AG10803 (cell line): ENCODE measurements around the gene CHAF1A.

Experiments used
- DNase-seq: peaks from one replicate; pipeline ENCODE4 v3.0.0; 2010; ENCODE audit warnings: low read depth
- H3K4me3 ChIP-seq: 2 replicates; pipeline ENCODE4 v1.5.1; 2011; ENCODE audit warnings: mild to moderate bottlenecking, low read length, control low read depth
- CTCF ChIP-seq: conservative IDR thresholded peaks from 2 replicates; pipeline ENCODE4 v1.5.1; 2011; ENCODE audit warnings: mild to moderate bottlenecking, low read length, control low read depth, inconsistent platforms

Gene CHAF1A

GRCh38 chr19:4376671-4376990 lies 25.8 kb upstream of the CHAF1A start:
- DNase-seq, result no peak
- TF ChIP-seq CTCF, result no peak
- H3K4me3 ChIP-seq, result no peak overlapping the region

- H3K4me3 ChIP-seq, result no peak overlapping the region
- no peak for TF ChIP-seq CTCF
Measured at GRCh38 chr19:4376991-4377781, 25.3 kb upstream of the CHAF1A start.

GRCh38 chr19:4378886-4379285 lies 23.6 kb upstream of the CHAF1A start:
- DNase-seq, result no peak
- H3K4me3 ChIP-seq, result no peak overlapping the region
- no peak for TF ChIP-seq CTCF

More at GRCh38 chr19:4376991-4377781, 25.3 kb upstream of the CHAF1A start:
- peak; percentile 46 for DNase-seq

- peak; percentile 48 for DNase-seq
- no peak for TF ChIP-seq CTCF
- H3K4me3 ChIP-seq, result no peak overlapping the region
Measured at GRCh38 chr19:4379383-4380253, 22.8 kb upstream of the CHAF1A start.

GRCh38 chr19:4380254-4380727 lies 22.1 kb upstream of the CHAF1A start:
- H3K4me3 ChIP-seq, result no peak overlapping the region
- DNase-seq, result peak; percentile 23

GRCh38 chr19:4385291-4386040 lies 17.0 kb upstream of the CHAF1A start:
- no peak overlapping the region for H3K4me3 ChIP-seq
- no peak for TF ChIP-seq CTCF
- no peak for DNase-seq

More at GRCh38 chr19:4380254-4380727, 22.1 kb upstream of the CHAF1A start:
- TF ChIP-seq CTCF, result no peak
